ENCODE measurements around the gene SEC63.

Gene SEC63

DNA sequence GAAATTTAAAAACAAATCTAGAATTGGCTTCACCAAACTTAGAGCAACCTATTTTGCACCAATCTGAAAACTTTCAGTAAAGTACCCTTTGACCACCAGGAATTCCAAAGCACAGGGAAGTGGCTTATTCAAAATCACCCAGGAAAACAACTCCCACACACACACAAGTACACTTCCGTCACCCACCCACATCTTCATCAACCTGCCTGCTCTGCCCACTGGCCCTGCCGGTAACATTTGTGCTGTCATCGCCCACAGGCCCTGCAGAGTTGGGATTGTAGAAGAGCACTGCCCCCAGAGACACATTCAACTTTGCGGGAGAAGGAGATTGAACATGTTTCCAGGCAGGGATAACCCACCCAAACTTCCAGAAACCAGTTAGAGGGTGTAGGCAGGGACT, 114.6 kb downstream of the SEC63 start:
- TF ChIP-seq SPI1 (IDR thresholded peaks at IDR 0.05; ENCODE audit: low read depth, low read length) (no peak), POLR2AphosphoS5 (IDR thresholded peaks at IDR 0.05; ENCODE audit: low read depth, low read length) (no peak), POLR2A (IDR thresholded peaks at IDR 0.05; ENCODE audit: low read depth, low read length) (no peak), TAF1 (IDR thresholded peaks at IDR 0.05; ENCODE audit: low read depth, low read length) (no peak), PAX5 (IDR thresholded peaks at IDR 0.05; ENCODE audit: insufficient read depth, low read length, severe bottlenecking) (no peak), POU2F2 (IDR thresholded peaks at IDR 0.05; ENCODE audit: low read depth, low read length) (no peak)
- FAIRE-seq (no peak), DNase-seq (ENCODE audit: insufficient read length, low spot score) (no peak)

GRCh38 chr6:107841275-107841670, 116.7 kb downstream of the SEC63 start:
- FAIRE-seq, result no peak
- no peak for TF ChIP-seq TAF1 (IDR thresholded peaks at IDR 0.05; ENCODE audit: low read depth, low read length)
- no peak for TF ChIP-seq POU2F2 (IDR thresholded peaks at IDR 0.05; ENCODE audit: low read depth, low read length)
- TF ChIP-seq POLR2A (IDR thresholded peaks at IDR 0.05; ENCODE audit: low read depth, low read length), result no peak
- no peak for DNase-seq (ENCODE audit: insufficient read length, low spot score)

GRCh38 chr6:107840636-107841274, 117.3 kb downstream of the SEC63 start:
- TF ChIP-seq SPI1 (IDR thresholded peaks at IDR 0.05; ENCODE audit: low read depth, low read length) (no peak), PAX5 (IDR thresholded peaks at IDR 0.05; ENCODE audit: insufficient read depth, low read length, severe bottlenecking) (no peak), POLR2A (IDR thresholded peaks at IDR 0.05; ENCODE audit: low read depth, low read length) (no peak), POU2F2 (IDR thresholded peaks at IDR 0.05; ENCODE audit: low read depth, low read length) (no peak), TAF1 (IDR thresholded peaks at IDR 0.05; ENCODE audit: low read depth, low read length) (no peak), POLR2AphosphoS5 (IDR thresholded peaks at IDR 0.05; ENCODE audit: low read depth, low read length) (no peak)
- no peak for FAIRE-seq
- no peak for DNase-seq (ENCODE audit: insufficient read length, low spot score)

GRCh38 chr6:107833136-107833535, 124.9 kb downstream of the SEC63 start:
- DNase-seq (ENCODE audit: insufficient read length, low spot score) (no peak), FAIRE-seq (no peak)
- TF ChIP-seq PAX5 (IDR thresholded peaks at IDR 0.05; ENCODE audit: insufficient read depth, low read length, severe bottlenecking), result no peak
- no peak for TF ChIP-seq TAF1 (IDR thresholded peaks at IDR 0.05; ENCODE audit: low read depth, low read length)

- no peak for TF ChIP-seq POU2F2 (IDR thresholded peaks at IDR 0.05; ENCODE audit: low read depth, low read length)
- TF ChIP-seq SPI1 (IDR thresholded peaks at IDR 0.05; ENCODE audit: low read depth, low read length), result no peak
- TF ChIP-seq POLR2AphosphoS5 (IDR thresholded peaks at IDR 0.05; ENCODE audit: low read depth, low read length), result no peak
- TF ChIP-seq PAX5 (IDR thresholded peaks at IDR 0.05; ENCODE audit: insufficient read depth, low read length, severe bottlenecking), result no peak
- TF ChIP-seq POLR2A (IDR thresholded peaks at IDR 0.05; ENCODE audit: low read depth, low read length), result no peak
- TF ChIP-seq TAF1 (IDR thresholded peaks at IDR 0.05; ENCODE audit: low read depth, low read length), result no peak
- DNase-seq (ENCODE audit: insufficient read length, low spot score) (no peak), FAIRE-seq (no peak)
These were observed 125.6 kb downstream of the SEC63 start for GRCh38 chr6:107832151-107833056.

DNA sequence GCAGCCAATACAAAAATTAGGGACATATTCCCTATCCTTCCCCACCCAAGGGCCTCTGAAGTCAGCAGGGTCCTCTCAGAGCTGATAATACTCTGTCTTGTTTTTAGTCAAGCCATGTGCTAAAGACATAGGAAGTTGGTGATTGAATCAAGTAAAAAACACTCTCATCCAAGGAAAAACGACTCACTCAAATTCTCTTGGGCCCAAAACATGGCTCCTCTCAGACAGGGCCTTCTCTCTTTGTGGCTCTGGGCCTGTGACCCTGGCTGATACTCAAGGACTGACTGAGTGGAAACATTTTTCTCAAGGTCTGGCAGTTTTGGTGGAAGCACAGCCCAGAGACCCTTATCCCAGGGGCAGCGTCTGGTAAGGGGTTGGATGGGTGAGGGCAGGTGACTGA, 127.9 kb downstream of the SEC63 start:
- no peak for TF ChIP-seq POLR2AphosphoS5 (IDR thresholded peaks at IDR 0.05; ENCODE audit: low read depth, low read length)
- TF ChIP-seq SPI1 (IDR thresholded peaks at IDR 0.05; ENCODE audit: low read depth, low read length), result no peak
- no peak for TF ChIP-seq TAF1 (IDR thresholded peaks at IDR 0.05; ENCODE audit: low read depth, low read length)
- TF ChIP-seq POU2F2 (IDR thresholded peaks at IDR 0.05; ENCODE audit: low read depth, low read length), result no peak
- no peak for TF ChIP-seq POLR2A (IDR thresholded peaks at IDR 0.05; ENCODE audit: low read depth, low read length)
- no peak for TF ChIP-seq PAX5 (IDR thresholded peaks at IDR 0.05; ENCODE audit: insufficient read depth, low read length, severe bottlenecking)

DNA sequence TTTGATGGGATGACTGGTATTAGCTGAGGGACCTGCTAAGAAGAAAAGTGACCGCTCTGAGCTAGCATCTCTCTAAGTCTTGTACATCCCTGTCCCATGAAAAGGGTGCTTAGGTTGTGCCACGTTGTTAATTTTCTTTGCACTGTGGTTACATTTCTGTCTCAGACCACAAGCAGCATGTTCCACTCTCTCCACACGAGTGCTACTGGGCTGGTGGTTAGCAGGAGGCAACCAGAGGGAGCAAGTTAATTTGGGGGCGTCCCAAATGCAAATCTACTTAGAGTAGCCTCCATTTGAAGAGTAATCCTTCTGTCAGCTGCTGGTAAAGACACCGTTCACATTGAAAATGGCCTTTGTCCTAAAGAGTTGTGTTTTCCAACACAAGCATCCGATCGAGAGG, 130.5 kb downstream of the SEC63 start:
- FAIRE-seq, result no peak
- TF ChIP-seq POU2F2 (IDR thresholded peaks at IDR 0.05; ENCODE audit: low read depth, low read length) (no peak), POLR2AphosphoS5 (IDR thresholded peaks at IDR 0.05; ENCODE audit: low read depth, low read length) (no peak), SPI1 (IDR thresholded peaks at IDR 0.05; ENCODE audit: low read depth, low read length) (no peak), PAX5 (IDR thresholded peaks at IDR 0.05; ENCODE audit: insufficient read depth, low read length, severe bottlenecking) (no peak), POLR2A (IDR thresholded peaks at IDR 0.05; ENCODE audit: low read depth, low read length) (no peak), TAF1 (IDR thresholded peaks at IDR 0.05; ENCODE audit: low read depth, low read length) (no peak)

More for the DNA sequence above, 127.9 kb downstream of the SEC63 start:
- FAIRE-seq, result no peak
- no peak for DNase-seq (ENCODE audit: insufficient read length, low spot score)

GRCh38 chr6:107823047-107823557, 134.9 kb downstream of the SEC63 start:
- FAIRE-seq, result peak; percentile 16
- DNase-seq (ENCODE audit: insufficient read length, low spot score), result no peak
- TF ChIP-seq POU2F2 (IDR thresholded peaks at IDR 0.05; ENCODE audit: low read depth, low read length) (no peak), POLR2AphosphoS5 (IDR thresholded peaks at IDR 0.05; ENCODE audit: low read depth, low read length) (no peak), PAX5 (IDR thresholded peaks at IDR 0.05; ENCODE audit: insufficient read depth, low read length, severe bottlenecking) (no peak), TAF1 (IDR thresholded peaks at IDR 0.05; ENCODE audit: low read depth, low read length) (no peak), SPI1 (IDR thresholded peaks at IDR 0.05; ENCODE audit: low read depth, low read length) (no peak), POLR2A (IDR thresholded peaks at IDR 0.05; ENCODE audit: low read depth, low read length) (no peak)

More for the DNA sequence above, 130.5 kb downstream of the SEC63 start:
- DNase-seq (ENCODE audit: insufficient read length, low spot score), result no peak

- TF ChIP-seq PAX5 (IDR thresholded peaks at IDR 0.05; ENCODE audit: insufficient read depth, low read length, severe bottlenecking) (no peak), TAF1 (IDR thresholded peaks at IDR 0.05; ENCODE audit: low read depth, low read length) (no peak), POU2F2 (IDR thresholded peaks at IDR 0.05; ENCODE audit: low read depth, low read length) (no peak), POLR2AphosphoS5 (IDR thresholded peaks at IDR 0.05; ENCODE audit: low read depth, low read length) (no peak), SPI1 (IDR thresholded peaks at IDR 0.05; ENCODE audit: low read depth, low read length) (no peak), POLR2A (IDR thresholded peaks at IDR 0.05; ENCODE audit: low read depth, low read length) (no peak)
- DNase-seq (ENCODE audit: insufficient read length, low spot score) (peak; percentile 52), FAIRE-seq (peak; percentile 90)
These were observed 135.6 kb downstream of the SEC63 start for GRCh38 chr6:107822176-107823046.
